Smooth muscle cell (in vitro differentiated cells): ENCODE data around the gene ACSM6. TPM values are rescaled to one million over a fixed set of nuclear protein-coding genes. Genes with fewer than 3 reads are reported as not detected.

ENCODE experiments used
- DNase-seq: peaks from one replicate; lab custom pipeline; 2025; ENCODE audit not compliant: unreplicated experiment; lab: John Stamatoyannopoulos, UW
- H2AFZ ChIP-seq: fragments of 200-600 bp; sonication (generic); 2 replicates; pipeline ENCODE4 v1.6.0; 2016; ENCODE audit warnings: antibody characterized with exemption, low read depth, mild to moderate bottlenecking
- H3F3A ChIP-seq: fragments of 200-600 bp; sonication (generic); 2 replicates; pipeline ENCODE4 v1.6.0; 2017; ENCODE audit warnings: antibody characterized with exemption, low read depth
- H3K27ac ChIP-seq: fragments of 200-600 bp; sonication (generic); 2 replicates; pipeline ENCODE4 v1.5.1; 2016; ENCODE audit warnings: low read depth, mild to moderate bottlenecking
- H3K27me3 ChIP-seq: fragments of 200-600 bp; sonication (generic); 2 replicates; pipeline ENCODE4 v1.6.1; 2016; ENCODE audit warnings: low read depth, mild to moderate bottlenecking
- H3K36me3 ChIP-seq: fragments of 200-600 bp; sonication (generic); 2 replicates; pipeline ENCODE4 v1.5.1; 2016; ENCODE audit warnings: low read depth
- H3K4me1 ChIP-seq: fragments of 200-600 bp; sonication (generic); 2 replicates; pipeline ENCODE4 v1.5.1; 2016; ENCODE audit warnings: low read depth
- H3K4me2 ChIP-seq: fragments of 200-600 bp; sonication (generic); 2 replicates; pipeline ENCODE4 v1.6.0; 2016; ENCODE audit warnings: mild to moderate bottlenecking
- H3K4me3 ChIP-seq: fragments of 200-600 bp; sonication (generic); 2 replicates; pipeline ENCODE4 v1.5.1; 2016; ENCODE audit warnings: mild to moderate bottlenecking
- H3K79me2 ChIP-seq: fragments of 200-600 bp; sonication (generic); 2 replicates; pipeline ENCODE4 v1.6.0; 2016; ENCODE audit warnings: low read depth, mild to moderate bottlenecking
- H3K9ac ChIP-seq: fragments of 200-600 bp; sonication (generic); 2 replicates; pipeline ENCODE4 v1.6.0; 2016; ENCODE audit warnings: low read depth
- H3K9me3 ChIP-seq: fragments of 200-600 bp; sonication (generic); replicated peaks from 2 replicates; pipeline ENCODE4 v1.5.1; 2016; ENCODE audit warnings: low read depth
- H4K20me1 ChIP-seq: fragments of 200-600 bp; sonication (generic); 2 replicates; pipeline ENCODE4 v1.6.0; 2016; ENCODE audit warnings: low read depth
- WGBS: methylation state at CpG from one replicate; pipeline ENCODE4 v1.1.7; 2016; ENCODE audit warnings: low lambda C conversion rate; 5-methylcytosine and 5-hydroxymethylcytosine counted together
- polyA plus RNA-seq: library from polyadenylated mRNA; unstranded; fragments of >200 nt; fragmentation: Nextera tagmentation; extraction: Ambion mirVana; gene quantifications from 2 replicates; pipeline ENCODE4 v1.2.1, GENCODE V29; 2016
- total RNA-seq: library from RNA; depleted of rRNA; stranded (reverse); fragments of >200 nt; gene quantifications from 2 replicates; pipeline ENCODE4 v1.2.3, GENCODE V29; 2014
- TF ChIP-seq, protein P1 (sequence below): fragments of 200-600 bp; sonication (generic); IDR thresholded peaks from 2 replicates; pipeline ENCODE4 v1.5.1; 2017; ENCODE audit warnings: borderline replicate concordance, mild to moderate bottlenecking, antibody characterized with exemption; ENCODE audit not compliant: insufficient read depth, poor library complexity, severe bottlenecking

The ACSM6 gene
- total and polyA plus RNA-seq, 2 experiments from 2014 or later, result not detected

DNA sequence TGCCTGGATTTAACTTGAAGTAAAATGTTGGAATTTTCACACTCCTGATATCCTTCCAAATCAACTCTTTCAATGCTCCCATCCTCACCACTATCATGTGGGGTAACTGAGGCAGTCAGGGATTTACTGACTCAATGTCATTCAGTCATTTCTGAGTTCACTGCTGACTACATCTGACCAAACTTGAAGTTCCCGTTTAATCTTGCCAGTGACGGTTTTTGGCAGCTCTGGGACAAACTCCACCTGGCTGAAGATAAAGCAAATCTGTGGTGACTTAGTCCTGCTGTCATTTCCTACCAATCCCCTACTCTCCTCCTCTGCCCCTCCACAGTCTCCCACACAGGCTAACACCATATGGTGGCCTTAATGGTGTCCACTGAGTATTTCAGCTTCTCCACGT lies 22.7 kb upstream of the ACSM6 start:
- no peaks in the 10 kb centered on the region for H3K27me3 ChIP-seq
- H3K79me2 ChIP-seq, result no peaks in the 10 kb centered on the region
- no peak overlapping the region for H3K27ac ChIP-seq
- 87% methylated on average over 3 of the region's 3 CpGs for WGBS
- H3K9ac ChIP-seq, result no peak overlapping the region
- H3K9me3 ChIP-seq, result no peaks in the 10 kb centered on the region
- no peak overlapping the region for H2AFZ ChIP-seq
- TF ChIP-seq, protein P1, sequence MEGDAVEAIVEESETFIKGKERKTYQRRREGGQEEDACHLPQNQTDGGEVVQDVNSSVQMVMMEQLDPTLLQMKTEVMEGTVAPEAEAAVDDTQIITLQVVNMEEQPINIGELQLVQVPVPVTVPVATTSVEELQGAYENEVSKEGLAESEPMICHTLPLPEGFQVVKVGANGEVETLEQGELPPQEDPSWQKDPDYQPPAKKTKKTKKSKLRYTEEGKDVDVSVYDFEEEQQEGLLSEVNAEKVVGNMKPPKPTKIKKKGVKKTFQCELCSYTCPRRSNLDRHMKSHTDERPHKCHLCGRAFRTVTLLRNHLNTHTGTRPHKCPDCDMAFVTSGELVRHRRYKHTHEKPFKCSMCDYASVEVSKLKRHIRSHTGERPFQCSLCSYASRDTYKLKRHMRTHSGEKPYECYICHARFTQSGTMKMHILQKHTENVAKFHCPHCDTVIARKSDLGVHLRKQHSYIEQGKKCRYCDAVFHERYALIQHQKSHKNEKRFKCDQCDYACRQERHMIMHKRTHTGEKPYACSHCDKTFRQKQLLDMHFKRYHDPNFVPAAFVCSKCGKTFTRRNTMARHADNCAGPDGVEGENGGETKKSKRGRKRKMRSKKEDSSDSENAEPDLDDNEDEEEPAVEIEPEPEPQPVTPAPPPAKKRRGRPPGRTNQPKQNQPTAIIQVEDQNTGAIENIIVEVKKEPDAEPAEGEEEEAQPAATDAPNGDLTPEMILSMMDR, result no peak
- no peaks in the 10 kb centered on the region for H3K4me1 ChIP-seq
- no peak for DNase-seq
- H3K4me3 ChIP-seq, result no peak overlapping the region
- H4K20me1 ChIP-seq, result no peaks in the 10 kb centered on the region
- no peaks in the 10 kb centered on the region for H3K36me3 ChIP-seq
- H3F3A ChIP-seq, result no peaks in the 10 kb centered on the region
- no peak overlapping the region for H3K4me2 ChIP-seq

DNA sequence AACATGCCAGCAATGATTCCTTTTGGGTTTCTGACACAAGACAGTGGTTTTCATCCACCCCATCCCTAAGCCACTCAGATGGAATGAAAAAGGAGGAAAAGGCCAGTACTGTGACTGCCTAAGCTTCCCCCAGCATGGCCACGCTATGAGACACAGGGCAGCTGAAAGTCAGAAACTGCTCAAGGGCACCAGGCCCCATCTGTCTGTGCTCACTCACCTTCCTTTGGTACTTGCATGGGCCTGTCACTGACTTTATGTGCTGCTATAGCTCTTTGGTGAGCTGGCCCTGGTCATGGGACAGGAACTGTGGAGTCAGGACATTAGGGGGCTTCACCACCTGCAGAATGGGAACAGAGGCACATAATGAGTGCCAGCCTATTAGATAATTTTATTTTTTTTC lies 21.2 kb upstream of the ACSM6 start:
- 65% methylated on average over 1 of the region's 1 CpG for WGBS
- no peak for DNase-seq
- H3K27ac ChIP-seq, result no peak overlapping the region
- H3K4me1 ChIP-seq, result no peaks in the 10 kb centered on the region
- no peaks in the 10 kb centered on the region for H3K9me3 ChIP-seq
- no peaks in the 10 kb centered on the region for H3K27me3 ChIP-seq
- no peak overlapping the region for H3K4me2 ChIP-seq
- H3K4me3 ChIP-seq, result no peak overlapping the region
- H3K36me3 ChIP-seq, result no peaks in the 10 kb centered on the region
- TF ChIP-seq, protein P1, result no peak
- no peak overlapping the region for H2AFZ ChIP-seq
- H3F3A ChIP-seq, result no peaks in the 10 kb centered on the region
- no peaks in the 10 kb centered on the region for H3K79me2 ChIP-seq
- no peak overlapping the region for H3K9ac ChIP-seq
- H4K20me1 ChIP-seq, result no peaks in the 10 kb centered on the region

DNA sequence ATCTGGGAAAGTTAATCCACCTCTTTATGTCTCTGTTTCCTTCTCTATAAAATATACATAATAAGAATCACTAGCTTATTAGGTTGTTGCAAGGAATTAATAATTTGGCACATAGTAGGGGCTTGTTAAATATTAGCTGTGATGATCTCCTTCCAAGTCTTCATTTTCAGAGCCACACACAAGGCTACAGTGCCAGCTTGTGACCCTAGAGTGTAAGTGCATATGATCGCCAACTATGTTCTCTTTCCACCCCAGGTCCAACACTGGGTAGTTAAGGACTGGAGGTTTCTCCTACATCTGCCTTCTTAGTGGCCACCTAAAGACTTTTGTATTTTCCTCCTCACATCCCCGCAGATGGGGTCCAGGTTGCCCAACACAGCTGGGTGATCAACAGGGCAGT lies 17.9 kb upstream of the ACSM6 start:
- no peaks in the 10 kb centered on the region for H4K20me1 ChIP-seq
- WGBS, result 95% methylated on average over 2 of the region's 2 CpGs
- no peaks in the 10 kb centered on the region for H3K27me3 ChIP-seq
- H3K4me2 ChIP-seq, result no peak overlapping the region
- no peaks in the 10 kb centered on the region for H3K4me1 ChIP-seq
- DNase-seq, result no peak
- no peak overlapping the region for H3K4me3 ChIP-seq
- no peak overlapping the region for H2AFZ ChIP-seq
- H3F3A ChIP-seq, result no peaks in the 10 kb centered on the region
- H3K9ac ChIP-seq, result no peak overlapping the region
- H3K79me2 ChIP-seq, result no peaks in the 10 kb centered on the region
- no peaks in the 10 kb centered on the region for H3K9me3 ChIP-seq
- no peak overlapping the region for H3K27ac ChIP-seq
- TF ChIP-seq, protein P1, result peak; percentile 8
- no peaks in the 10 kb centered on the region for H3K36me3 ChIP-seq

DNA sequence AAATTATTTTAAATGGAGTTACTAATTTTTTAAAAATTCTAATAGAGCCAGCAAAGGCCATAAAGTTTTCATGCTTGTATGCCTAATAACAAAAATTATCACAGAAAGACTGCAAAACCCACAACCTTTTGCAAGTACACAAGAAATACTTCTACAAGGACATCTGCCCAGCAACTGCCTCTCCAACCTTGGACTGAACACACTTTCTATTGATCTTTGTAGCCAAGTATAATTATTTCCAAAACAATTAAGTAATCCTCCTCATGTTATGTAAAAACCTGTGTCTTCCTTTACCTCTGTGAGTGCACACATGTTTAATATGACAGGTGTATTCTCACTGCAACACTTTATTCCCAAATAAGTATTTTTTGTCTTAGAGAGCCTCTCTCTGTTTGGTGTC lies 16.6 kb upstream of the ACSM6 start:
- Histone ChIP-seq H3K9ac (no peak overlapping the region), H2AFZ (no peak overlapping the region), H3K9me3 (no peaks in the 10 kb centered on the region), H3K4me2 (no peak overlapping the region), H3K79me2 (no peaks in the 10 kb centered on the region), H3K36me3 (no peaks in the 10 kb centered on the region), H4K20me1 (no peaks in the 10 kb centered on the region), H3K27me3 (no peaks in the 10 kb centered on the region), H3F3A (no peaks in the 10 kb centered on the region), H3K4me3 (no peak overlapping the region), H3K27ac (no peak overlapping the region), H3K4me1 (peaks cover 6% of the 10 kb centered on the region)
- no peak for DNase-seq
- TF ChIP-seq, protein P1, result no peak
